Fibroblast of pulmonary artery (primary cell): Measurements from ENCODE around the gene URB2.
"Not testable (repeated sequence)": the region's sequence is repeated elsewhere in the genome, so short reads cannot be mapped to it uniquely, and the experiment has no call there.

ENCODE experiments used
- DNase-seq: peaks from one replicate; pipeline ENCODE4 v3.0.0-alpha.2; 2010; ENCODE audit warnings: low read depth
- H3K4me3 ChIP-seq: replicated peaks from 2 replicates; pipeline ENCODE4 v1.5.1; 2011; ENCODE audit warnings: low read depth, mild to moderate bottlenecking, control low read depth, low read length, moderate library complexity
- TF ChIP-seq, protein P1 (sequence below): IDR thresholded peaks from 2 replicates; pipeline ENCODE4 v1.5.1; 2011; ENCODE audit warnings: mild to moderate bottlenecking, control low read depth, low read length, inconsistent platforms; ENCODE audit errors: missing control alignments

URB2 gene

DNA sequence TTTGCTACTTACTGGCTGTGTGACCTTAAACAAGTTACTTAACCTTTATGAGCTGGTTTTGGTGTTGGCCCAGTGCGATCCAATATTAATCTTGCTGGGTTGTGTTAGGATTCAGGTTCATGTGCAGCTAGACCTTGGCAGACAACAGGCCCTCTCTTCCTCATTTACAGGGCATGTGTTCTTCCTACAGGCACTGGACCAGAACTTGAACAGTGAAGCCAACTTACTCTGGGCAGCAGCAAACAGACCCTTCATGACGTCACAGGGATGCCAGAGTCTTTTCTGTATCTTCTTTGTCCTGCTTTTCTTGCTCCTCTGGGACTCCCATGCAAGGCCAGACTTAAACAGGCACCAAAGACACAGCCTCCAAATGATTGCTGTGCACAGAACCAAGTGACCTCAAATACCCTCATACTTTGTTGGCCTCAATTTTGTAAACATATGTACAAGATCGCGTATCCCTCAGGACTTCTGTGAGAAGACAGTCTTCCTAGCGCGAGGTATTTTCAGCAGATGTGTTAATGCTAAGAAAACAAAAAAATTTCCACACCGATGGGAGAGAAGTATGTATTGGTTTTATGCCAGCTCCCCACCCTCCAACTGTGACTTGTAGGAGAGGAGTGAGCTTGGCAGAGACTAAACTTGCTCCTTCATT is 73.7 kb downstream of the URB2 start:
- no peak overlapping the region for H3K4me3 ChIP-seq
- TF ChIP-seq, protein P1, sequence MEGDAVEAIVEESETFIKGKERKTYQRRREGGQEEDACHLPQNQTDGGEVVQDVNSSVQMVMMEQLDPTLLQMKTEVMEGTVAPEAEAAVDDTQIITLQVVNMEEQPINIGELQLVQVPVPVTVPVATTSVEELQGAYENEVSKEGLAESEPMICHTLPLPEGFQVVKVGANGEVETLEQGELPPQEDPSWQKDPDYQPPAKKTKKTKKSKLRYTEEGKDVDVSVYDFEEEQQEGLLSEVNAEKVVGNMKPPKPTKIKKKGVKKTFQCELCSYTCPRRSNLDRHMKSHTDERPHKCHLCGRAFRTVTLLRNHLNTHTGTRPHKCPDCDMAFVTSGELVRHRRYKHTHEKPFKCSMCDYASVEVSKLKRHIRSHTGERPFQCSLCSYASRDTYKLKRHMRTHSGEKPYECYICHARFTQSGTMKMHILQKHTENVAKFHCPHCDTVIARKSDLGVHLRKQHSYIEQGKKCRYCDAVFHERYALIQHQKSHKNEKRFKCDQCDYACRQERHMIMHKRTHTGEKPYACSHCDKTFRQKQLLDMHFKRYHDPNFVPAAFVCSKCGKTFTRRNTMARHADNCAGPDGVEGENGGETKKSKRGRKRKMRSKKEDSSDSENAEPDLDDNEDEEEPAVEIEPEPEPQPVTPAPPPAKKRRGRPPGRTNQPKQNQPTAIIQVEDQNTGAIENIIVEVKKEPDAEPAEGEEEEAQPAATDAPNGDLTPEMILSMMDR: no peak
- DNase-seq: no peak

DNA sequence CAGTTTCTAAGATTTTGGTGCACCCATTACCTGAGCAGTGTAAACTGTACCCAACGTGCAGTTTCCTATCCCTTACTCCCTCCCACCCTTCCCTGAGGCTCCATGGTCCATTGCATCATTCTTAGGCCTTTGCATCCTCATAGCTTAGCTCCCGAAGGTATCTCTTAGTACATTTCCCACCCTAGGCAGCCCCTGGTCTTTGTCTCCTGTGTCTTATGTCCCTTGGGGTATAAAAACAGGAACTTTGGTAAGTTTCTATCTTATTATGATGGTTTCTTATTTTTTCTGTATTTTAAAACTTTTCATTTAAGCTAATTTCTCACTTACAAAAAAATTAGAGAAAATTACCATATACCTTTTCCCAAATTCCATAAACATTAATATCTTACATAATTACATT is 78.1 kb downstream of the URB2 start:
- TF ChIP-seq, protein P1: no peak
- no peak overlapping the region for H3K4me3 ChIP-seq
- no peak for DNase-seq

DNA sequence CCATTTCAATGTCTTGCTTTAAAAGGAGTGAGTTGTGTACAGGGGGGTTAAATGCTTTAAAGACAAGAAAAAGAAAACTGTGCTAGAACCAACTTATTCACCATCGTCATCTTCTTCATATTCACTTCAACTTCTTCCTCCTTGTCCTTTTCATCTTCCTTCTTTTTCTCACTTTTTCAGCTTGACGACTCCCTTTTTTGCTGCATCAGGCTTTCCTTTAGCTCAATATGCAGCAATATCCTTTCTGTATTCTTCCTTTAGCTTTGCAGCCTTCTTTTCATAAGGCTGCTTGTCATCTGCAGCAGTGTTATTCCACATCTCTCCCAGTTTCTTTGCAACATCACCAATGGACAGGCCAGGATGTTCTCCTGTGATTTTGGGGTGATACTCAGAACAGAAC is 79.1 kb downstream of the URB2 start:
- not testable (repeated sequence) for H3K4me3 ChIP-seq, DNase-seq

- H3K4me3 ChIP-seq, DNase-seq: not testable (repeated sequence)
Observed at GRCh38 chr1:229707127-229707526, 81.1 kb downstream of the URB2 start.

DNA sequence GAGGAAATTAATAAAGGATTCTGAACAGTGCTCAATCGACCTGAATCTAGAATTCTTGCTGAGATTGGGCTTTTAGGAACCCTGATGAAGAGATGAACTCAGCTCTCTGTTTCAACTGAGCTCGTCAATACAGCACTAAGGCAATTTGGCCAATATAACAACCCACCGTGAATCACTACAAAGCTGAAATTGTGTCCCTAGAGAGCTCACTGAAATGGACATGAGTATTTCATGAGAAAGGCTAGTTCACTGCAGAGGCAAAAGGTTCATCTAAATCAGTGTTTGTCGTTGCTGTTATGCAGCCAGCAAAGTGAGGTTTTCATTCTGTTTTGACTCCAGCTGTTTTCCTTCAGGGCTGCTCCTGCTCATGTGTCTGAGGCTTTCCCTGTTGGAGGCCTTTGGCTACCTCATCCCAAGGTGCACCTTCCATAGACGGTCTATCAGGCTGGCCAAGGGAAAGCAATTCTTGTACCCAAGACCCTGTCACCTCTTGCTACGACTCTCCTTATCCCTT is 83.5 kb downstream of the URB2 start:
- H3K4me3 ChIP-seq: no peak overlapping the region
- TF ChIP-seq, protein P1: no peak
- no peak for DNase-seq
